K562 (cell line): Measurements from ENCODE around the gene PLEKHA1.

Source experiments
- FOXA1 ChIP-seq: fragments of 450-650 bp; IDR thresholded peaks from 2 replicates; pipeline ENCODE4 v1.6.1; 2016; ENCODE audit warnings: mild to moderate bottlenecking, borderline replicate concordance
- PML ChIP-seq: IDR thresholded peaks from 2 replicates; pipeline ENCODE4 v1.6.1; 2012; ENCODE audit warnings: low read length, inconsistent platforms
- POLR2AphosphoS5 ChIP-seq: IDR thresholded peaks from 2 replicates; pipeline ENCODE4 v1.6.1; 2011; ENCODE audit warnings: mild to moderate bottlenecking, low read depth, low read length, moderate library complexity; ENCODE audit not compliant: control insufficient read depth, insufficient read depth
- SIN3A ChIP-seq, 2 experiments: fragments of 150-350 bp in 1 of 2; IDR thresholded peaks; 2 replicates each; pipeline ENCODE4 v1.6.1; 2011 to 2016; ENCODE audit warnings: borderline replicate concordance in 2 of 2, low read depth in 2 of 2, low read length in 2 of 2, mild to moderate bottlenecking in 2 of 2, moderate library complexity in 2 of 2; ENCODE audit not compliant: control insufficient read depth in 1 of 2
- TEAD1 ChIP-seq, 2 experiments: fragments of 450-650 bp in 1 of 2; sonication (generic) in 1 of 2; formaldehyde crosslinking; IDR thresholded peaks; 2 replicates each; pipeline versions ENCODE4 v1.4.0 to v1.8.0; 2020 to 2022; ENCODE audit warnings: mild to moderate bottlenecking in 2 of 2, missing genetic modification reagents in 1 of 2
- TF ChIP-seq, protein P1 (sequence below): sonication (generic); formaldehyde crosslinking; IDR thresholded peaks from 2 replicates; pipeline ENCODE4 v1.8.0; 2022; ENCODE audit warnings: mild to moderate bottlenecking, missing genetic modification reagents, borderline replicate concordance
- TF ChIP-seq, protein P2 (sequence below): fragments of 150-350 bp; conservative IDR thresholded peaks from 2 replicates; pipeline ENCODE4 v1.6.1; 2014; ENCODE audit warnings: low read length
- TF ChIP-seq, protein P3 (sequence below): fragments of 450-650 bp; formaldehyde crosslinking; IDR thresholded peaks from 2 replicates; pipeline ENCODE4 v1.4.0; 2020; ENCODE audit warnings: mild to moderate bottlenecking

DNA sequence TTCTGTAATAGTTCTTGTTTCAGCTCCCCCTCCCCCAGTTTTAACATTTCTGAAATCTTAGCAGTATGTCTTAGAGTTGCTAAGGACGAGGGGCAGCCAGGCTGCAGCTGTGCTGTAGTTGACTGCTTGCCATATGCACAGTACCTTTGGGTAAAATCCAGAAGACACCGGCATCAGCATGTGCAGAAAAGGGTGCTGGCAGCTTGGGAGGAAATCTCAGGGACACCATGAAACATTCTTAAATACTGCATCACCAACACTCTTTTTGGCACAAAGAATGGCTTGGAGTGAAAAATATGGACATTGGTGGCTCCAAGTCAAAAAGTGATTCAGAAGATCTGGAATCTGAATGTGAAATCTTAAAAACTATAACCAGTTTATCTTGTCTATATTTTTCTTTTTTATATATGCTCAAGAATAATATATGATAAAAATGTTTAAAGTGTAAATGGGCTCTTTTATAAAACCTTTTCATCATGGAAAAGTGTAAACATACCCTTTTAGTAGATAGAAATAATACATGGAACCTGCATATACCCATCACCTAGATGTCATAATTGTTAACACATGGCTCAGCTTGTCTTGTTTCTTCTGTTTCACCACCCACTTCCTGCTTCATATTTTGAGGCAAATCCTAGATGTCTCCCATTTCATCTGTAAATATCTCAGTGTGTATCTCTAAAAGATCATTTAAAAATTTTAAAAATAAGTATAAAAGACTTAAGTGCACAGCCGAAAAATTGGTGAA is 45.5 kb downstream of the PLEKHA1 start:
- TF ChIP-seq PML, result no peak
- no peak for TF ChIP-seq SIN3A (IDR thresholded peaks at IDR 0.05; ENCODE audit: borderline replicate concordance in 2 of 2, control insufficient read depth in 1 of 2, low read depth in 2 of 2, low read length in 2 of 2)
- no peak for TF ChIP-seq TEAD1 (CRISPR knock-in tag; IDR thresholded peaks at IDR 0.05)
- TF ChIP-seq, protein P1, sequence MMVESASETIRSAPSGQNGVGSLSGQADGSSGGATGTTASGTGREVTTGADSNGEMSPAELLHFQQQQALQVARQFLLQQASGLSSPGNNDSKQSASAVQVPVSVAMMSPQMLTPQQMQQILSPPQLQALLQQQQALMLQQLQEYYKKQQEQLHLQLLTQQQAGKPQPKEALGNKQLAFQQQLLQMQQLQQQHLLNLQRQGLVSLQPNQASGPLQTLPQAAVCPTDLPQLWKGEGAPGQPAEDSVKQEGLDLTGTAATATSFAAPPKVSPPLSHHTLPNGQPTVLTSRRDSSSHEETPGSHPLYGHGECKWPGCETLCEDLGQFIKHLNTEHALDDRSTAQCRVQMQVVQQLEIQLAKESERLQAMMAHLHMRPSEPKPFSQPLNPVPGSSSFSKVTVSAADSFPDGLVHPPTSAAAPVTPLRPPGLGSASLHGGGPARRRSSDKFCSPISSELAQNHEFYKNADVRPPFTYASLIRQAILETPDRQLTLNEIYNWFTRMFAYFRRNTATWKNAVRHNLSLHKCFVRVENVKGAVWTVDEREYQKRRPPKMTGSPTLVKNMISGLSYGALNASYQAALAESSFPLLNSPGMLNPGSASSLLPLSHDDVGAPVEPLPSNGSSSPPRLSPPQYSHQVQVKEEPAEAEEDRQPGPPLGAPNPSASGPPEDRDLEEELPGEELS (CRISPR knock-in tag), result no peak
- TF ChIP-seq, protein P2, sequence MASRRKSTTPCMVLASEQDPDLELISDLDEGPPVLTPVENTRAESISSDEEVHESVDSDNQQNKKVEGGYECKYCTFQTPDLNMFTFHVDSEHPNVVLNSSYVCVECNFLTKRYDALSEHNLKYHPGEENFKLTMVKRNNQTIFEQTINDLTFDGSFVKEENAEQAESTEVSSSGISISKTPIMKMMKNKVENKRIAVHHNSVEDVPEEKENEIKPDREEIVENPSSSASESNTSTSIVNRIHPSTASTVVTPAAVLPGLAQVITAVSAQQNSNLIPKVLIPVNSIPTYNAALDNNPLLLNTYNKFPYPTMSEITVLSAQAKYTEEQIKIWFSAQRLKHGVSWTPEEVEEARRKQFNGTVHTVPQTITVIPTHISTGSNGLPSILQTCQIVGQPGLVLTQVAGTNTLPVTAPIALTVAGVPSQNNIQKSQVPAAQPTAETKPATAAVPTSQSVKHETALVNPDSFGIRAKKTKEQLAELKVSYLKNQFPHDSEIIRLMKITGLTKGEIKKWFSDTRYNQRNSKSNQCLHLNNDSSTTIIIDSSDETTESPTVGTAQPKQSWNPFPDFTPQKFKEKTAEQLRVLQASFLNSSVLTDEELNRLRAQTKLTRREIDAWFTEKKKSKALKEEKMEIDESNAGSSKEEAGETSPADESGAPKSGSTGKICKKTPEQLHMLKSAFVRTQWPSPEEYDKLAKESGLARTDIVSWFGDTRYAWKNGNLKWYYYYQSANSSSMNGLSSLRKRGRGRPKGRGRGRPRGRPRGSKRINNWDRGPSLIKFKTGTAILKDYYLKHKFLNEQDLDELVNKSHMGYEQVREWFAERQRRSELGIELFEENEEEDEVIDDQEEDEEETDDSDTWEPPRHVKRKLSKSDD, result no peak
- no peak for TF ChIP-seq FOXA1
- TF ChIP-seq POLR2AphosphoS5, result no peak
- TF ChIP-seq, protein P3, sequence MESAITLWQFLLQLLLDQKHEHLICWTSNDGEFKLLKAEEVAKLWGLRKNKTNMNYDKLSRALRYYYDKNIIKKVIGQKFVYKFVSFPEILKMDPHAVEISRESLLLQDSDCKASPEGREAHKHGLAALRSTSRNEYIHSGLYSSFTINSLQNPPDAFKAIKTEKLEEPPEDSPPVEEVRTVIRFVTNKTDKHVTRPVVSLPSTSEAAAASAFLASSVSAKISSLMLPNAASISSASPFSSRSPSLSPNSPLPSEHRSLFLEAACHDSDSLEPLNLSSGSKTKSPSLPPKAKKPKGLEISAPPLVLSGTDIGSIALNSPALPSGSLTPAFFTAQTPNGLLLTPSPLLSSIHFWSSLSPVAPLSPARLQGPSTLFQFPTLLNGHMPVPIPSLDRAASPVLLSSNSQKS, result no peak
